Activated T-cell treated with anti-CD3 and anti-CD28 coated beads, Interleukin-2, amount 50 U/mL, for 1 hour (primary cell): ENCODE measurements around the gene ECM2.

ENCODE experiments used
- DNase-seq: peaks from one replicate; pipeline ENCODE4 v3.0.0-alpha.2; 2020

ECM2 gene

GRCh38 chr9:92455217-92455616 is 80.6 kb downstream of the ECM2 start:
- DNase-seq = no peak

GRCh38 chr9:92446536-92446935 is 89.3 kb downstream of the ECM2 start:
- no peak for DNase-seq
